ENCODE data around the gene MME. TPM values are rescaled to one million over a fixed set of nuclear protein-coding genes. Genes with fewer than 3 reads are reported as not detected.

MME gene
- total and polyA plus RNA-seq, 8 donors = 0.19 to 3.2 (median 0.71) TPM

DNA sequence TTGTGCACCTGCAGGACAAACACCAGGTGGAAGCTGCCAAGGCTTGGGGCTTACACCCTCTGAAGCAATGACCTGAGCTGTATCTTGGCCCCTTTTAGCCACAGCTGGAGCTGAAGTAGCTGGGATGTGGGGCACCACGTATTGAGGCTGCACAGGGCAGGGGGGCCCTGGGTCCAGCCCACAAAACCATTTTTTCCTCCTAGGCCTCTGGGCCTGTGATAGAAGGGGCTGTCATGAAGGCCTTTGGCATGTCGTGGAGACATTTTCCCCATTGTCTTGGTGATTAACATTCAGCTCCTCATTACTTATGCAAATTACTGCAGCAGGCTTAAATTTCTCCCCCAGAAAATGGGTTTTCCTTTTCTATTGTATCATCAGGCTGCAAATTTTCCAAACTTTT lies 27.6 kb upstream of the MME start:
- intact Hi-C loops (cut with DNase I) = no loop called here
- Histone ChIP-seq H3K4me3 (no peak overlapping the region), H3K27ac (no peak overlapping the region), H3K9me3 (no peaks in the 10 kb centered on the region), H3K4me1 (no peaks in the 10 kb centered on the region), H3K27me3 (no peaks in the 10 kb centered on the region), H3K36me3 (no peaks in the 10 kb centered on the region)
- no peak for TF ChIP-seq CTCF (IDR thresholded peaks at IDR 0.05)
- 35 to 49% methylated on average over 2 of the region's 2 CpGs for WGBS, 2 donors
- ATAC-seq = no peak
- no peak for FAIRE-seq
- no peak for DNase-seq

GRCh38 chr3:155053756-155054155 lies 26.4 kb upstream of the MME start:
- Histone ChIP-seq H3K27me3 (no peaks in the 10 kb centered on the region), H3K9me3 (no peaks in the 10 kb centered on the region), H3K36me3 (no peaks in the 10 kb centered on the region), H3K27ac (no peak overlapping the region), H3K4me1 (no peaks in the 10 kb centered on the region), H3K4me3 (no peak overlapping the region)
- intact Hi-C loops (cut with DNase I) = no loop called here
- TF ChIP-seq CTCF (IDR thresholded peaks at IDR 0.05) = no peak
- DNase-seq (no peak), FAIRE-seq (no peak), ATAC-seq (no peak)
- WGBS, 2 donors = 48 to 57% methylated on average over 1 of the region's 1 CpG

DNA sequence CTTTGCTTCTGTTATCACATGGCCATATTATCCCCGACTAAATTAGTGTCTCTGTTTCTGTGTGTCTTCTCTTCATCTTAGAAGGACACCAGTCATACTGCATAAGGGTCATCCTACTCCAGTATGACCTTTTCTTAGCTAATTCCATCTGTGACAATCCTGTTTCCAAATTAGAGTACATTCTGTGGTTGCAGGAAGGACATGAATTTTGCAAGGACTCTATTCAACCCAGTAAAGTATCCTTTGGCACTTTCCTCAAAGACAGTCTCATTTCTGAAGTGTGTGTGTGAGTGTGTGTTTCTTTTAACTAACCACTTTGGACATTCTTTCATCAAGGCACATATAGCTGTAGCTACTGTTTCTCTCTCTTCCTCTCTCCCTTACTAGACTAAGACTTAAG lies 15.2 kb upstream of the MME start:
- ATAC-seq (peak in 1 of 4 donors; percentile 16), DNase-seq (no peak), FAIRE-seq (no peak)
- WGBS, 2 donors = 48 to 59% methylated on average over 1 of the region's 1 CpG
- intact Hi-C loops (cut with DNase I) = no loop called here
- no peaks in the 10 kb centered on the region for H3K36me3 ChIP-seq
- no peaks in the 10 kb centered on the region for H3K4me1 ChIP-seq
- H3K4me3 ChIP-seq = no peak overlapping the region
- H3K27me3 ChIP-seq = no peaks in the 10 kb centered on the region
- no peak overlapping the region for H3K27ac ChIP-seq
- TF ChIP-seq CTCF (IDR thresholded peaks at IDR 0.05) = no peak
- H3K9me3 ChIP-seq = no peaks in the 10 kb centered on the region

- no peak for TF ChIP-seq CTCF (IDR thresholded peaks at IDR 0.05)
- FAIRE-seq (no peak), ATAC-seq (peak in 1 of 4 donors; percentile 27), DNase-seq (no peak)
- intact Hi-C loops (cut with DNase I) = no loop called here
- Histone ChIP-seq H3K4me1 (no peaks in the 10 kb centered on the region), H3K27ac (no peak overlapping the region), H3K9me3 (no peaks in the 10 kb centered on the region), H3K27me3 (no peaks in the 10 kb centered on the region), H3K4me3 (no peak overlapping the region), H3K36me3 (no peaks in the 10 kb centered on the region)
These were observed 14.6 kb upstream of the MME start for GRCh38 chr3:155065537-155065936.

DNA sequence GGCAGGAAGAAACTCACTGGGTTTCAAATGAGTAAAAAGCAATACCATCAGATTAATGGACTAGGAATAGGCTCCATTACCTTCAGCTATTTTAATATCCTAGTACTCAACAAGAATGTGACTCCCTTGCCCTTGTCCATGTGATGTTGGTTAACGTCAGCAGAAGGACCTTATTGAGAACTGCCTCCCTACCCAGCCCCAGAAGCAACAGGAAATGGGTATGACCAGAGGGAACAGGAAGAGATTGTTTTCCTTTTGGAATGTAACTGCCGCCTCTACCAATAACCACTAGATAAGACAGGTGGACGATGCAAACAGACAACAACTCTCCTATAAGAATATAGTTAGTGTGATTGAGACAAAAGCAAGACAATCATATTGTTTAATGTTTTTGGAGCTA lies 10.4 kb upstream of the MME start:
- 64 to 68% methylated on average over 3 of the region's 3 CpGs for WGBS, 2 donors
- Histone ChIP-seq H3K27me3 (no peaks in the 10 kb centered on the region), H3K4me1 (no peaks in the 10 kb centered on the region), H3K27ac (no peak overlapping the region), H3K36me3 (no peaks in the 10 kb centered on the region), H3K4me3 (no peak overlapping the region), H3K9me3 (no peaks in the 10 kb centered on the region)
- intact Hi-C loops (cut with DNase I) = no loop called here
- TF ChIP-seq CTCF (IDR thresholded peaks at IDR 0.05) = no peak
- ATAC-seq (no peak), FAIRE-seq (no peak), DNase-seq (no peak)

All from pancreas (tissue), 10 donors.